ENCODE measurements around the gene DHRS7B.
"Not testable (repeated sequence)": the region's sequence is repeated elsewhere in the genome, so short reads cannot be mapped to it uniquely, and the experiment has no call there.

Gene DHRS7B

DNA sequence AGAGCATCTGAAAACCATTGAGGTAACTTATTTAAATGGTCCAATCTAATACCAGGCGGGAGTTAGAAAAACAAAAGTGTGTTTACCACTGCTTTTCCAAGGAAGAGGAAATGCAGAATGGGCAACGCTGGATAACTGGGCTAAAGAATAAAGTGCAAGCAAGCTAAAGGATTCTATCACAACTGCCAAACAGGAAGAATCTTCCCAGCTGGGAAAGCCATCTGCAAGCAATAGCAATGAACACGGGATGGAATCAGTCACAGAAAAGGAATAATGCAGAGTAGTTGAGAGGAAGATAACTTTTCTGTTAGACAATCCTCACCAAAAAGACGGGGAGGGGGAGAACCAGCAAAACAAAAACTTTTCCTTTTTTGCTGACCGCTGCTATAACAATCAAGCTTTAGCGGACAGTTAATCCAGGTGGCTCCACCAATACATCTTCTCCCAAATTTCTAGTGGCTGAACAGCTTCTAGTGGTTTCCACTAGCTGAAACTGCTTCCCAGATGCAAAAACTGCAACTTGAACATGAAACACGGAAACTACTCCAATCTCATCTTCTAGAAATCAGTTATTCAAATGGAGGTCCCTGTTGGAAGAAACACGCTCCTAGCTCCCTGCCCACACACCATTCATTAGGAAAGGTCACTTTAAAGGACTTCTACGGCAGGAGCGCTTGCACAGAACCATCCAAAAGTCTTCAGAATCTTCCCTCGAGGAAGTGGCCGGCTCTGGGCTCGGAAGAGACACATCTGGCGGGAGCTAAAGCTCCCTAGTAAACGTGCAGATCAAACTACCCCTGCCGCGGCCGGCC is 86.3 kb downstream of the DHRS7B start:
- no peak for DNase-seq

DNA sequence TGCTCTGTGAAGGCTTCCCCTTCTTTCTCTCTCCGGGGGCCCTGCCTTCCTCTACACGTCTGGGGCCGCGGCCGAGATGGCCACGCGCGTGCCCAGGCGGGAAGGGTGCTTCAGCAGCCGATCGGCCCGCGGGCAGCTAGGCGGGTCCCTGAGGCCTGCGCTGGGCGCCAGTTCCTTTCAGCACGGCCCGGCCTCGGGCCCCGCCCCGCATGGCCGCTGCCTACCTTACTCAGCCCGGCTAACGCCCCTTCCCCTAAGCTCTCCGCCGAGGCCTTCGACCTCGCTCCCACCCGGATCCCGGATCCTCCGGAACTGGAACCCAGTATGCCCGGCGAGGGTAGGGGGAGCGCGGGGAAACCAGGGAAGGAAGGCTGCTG is 86.9 kb downstream of the DHRS7B start:
- no peak for DNase-seq

DNA sequence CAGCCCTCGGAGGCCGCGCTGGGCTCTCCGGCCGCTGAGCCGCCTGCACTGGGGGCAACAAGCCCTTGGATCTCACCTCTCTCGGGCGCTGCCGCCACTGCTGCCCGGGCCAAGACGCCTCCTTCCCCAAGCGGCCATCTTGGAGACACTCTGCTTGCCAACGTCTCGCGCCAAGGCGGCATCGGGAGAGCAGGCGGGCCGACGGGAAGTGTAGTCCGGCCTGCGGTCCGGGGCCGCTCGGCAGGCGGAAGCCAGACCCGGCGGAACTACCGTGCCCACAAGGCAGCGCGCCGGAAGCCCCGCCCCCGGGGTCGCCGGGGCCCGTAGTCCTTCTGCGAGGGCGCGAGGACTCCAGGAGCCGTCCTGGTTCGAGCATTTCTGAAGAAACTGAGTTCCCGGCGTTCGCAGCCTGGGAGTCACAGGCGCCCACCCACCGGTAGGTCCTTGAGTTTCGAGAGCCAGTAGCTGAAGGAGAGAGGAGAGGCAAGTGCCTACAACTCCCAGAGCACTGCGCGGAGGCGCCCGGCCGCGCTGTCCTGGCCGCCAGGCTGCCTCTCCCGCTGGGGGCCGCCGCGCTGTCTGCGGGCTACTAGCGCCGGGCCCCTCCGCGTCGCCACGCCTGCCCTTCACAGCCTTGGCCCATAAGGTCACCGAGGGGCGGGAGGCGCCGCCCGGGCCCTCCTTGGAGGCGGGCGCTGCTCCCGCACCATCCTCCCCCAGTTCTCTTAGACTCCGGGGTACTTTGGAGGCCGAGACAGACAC is 87.4 kb downstream of the DHRS7B start, which contains the start of gene TMEM11:
TSS of gene TMEM11 (minus strand) at position 147 of the 762 bp plus-strand sequence. CDS start at position 138, 9 bp downstream.
- DNase-seq = peak; percentile 64

DNA sequence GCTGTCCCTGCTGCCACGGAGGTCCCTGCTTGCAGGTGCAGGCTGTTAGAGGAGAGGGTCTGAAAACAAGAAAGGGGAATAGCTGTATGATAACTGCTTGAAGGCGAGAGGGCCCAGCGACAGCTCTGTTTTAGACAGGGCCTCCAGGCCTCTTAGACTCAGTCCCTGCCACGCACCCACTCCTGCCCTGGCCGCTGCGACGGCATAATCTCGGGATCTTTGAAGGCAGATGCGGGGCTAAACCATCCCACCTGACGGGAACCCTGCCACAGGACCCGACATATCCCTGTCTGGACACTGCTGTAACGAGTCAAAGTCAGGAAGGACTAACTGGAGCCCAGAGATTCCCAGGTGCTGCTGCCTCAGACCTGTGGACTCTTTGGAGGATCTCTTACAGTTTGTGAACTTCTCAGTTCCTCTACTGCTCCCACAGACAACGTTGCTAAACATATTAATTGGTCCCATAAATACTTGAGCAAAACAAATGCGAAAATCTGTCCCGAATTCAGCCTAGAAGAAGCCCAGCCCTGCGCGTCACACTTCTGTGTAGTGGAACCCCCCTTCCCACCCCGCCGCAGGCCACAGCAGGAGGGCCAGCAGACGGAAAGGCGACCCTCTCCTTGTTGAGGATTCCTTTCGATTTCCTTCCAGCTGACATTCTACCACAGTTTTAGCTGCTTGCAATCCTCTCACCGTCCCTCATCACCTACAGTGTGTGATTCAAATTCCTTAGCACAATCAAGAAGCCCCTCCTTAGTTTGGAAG is 88.2 kb downstream of the DHRS7B start:
- DNase-seq = no peak

DNA sequence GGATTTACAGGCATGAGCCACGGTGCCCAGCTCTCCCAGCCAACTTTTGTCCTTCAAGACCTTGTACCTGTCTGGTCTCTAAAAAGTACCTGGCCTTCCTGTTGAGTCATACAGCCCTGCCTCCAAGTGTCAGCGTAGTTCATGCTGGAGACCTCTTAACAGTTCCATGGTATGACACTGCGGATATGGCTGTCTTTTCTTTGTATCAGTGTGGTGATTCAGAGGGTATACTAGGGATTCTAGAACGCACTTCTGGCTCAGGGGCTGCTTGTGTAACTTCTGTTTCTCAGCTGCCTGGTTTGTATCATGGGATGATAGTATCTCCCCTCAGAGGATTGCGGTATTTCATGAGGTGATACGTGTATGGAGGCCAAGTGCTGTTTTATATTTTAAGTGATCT is 89.2 kb downstream of the DHRS7B start:
- no peak for DNase-seq

DNA sequence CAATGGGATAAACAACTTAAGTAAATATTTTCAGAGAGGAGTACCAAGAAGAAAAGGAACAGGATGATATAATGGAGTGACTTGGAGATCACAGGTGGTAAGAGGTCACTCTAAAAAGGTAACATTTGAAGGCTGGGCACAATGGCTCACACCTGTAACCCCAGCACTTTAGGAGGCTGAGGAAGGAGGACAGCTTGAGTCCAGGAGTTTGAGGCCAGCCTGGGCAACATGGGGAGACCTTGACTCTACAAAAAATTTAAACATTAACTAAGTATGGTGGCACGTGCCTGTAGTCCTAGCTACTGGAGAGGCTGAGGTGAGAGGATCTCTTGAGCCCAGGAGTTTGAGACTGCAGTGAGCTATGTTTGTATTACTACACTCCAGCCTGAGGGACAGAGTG is 90.6 kb downstream of the DHRS7B start:
- DNase-seq = no peak

DNA sequence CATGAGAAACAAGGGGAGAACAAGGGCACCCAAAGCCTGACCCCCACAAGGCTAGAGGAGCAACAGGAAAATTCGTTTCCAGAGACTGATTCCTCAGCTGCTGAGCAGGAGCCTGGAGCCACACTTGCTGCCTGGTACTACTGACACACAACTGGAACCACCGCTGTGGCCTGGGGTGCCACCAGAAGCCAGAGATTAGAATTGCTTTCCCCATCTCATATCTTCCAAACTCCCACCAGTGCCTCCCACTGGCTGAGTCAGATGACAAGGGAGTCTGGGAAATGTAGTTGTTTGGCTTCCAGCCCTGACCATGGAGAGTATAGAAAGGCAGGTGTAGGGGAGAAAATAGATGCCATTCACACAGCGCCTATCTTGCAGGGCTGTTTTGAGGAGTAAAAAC is 91.3 kb downstream of the DHRS7B start:
- no peak for DNase-seq

DNA sequence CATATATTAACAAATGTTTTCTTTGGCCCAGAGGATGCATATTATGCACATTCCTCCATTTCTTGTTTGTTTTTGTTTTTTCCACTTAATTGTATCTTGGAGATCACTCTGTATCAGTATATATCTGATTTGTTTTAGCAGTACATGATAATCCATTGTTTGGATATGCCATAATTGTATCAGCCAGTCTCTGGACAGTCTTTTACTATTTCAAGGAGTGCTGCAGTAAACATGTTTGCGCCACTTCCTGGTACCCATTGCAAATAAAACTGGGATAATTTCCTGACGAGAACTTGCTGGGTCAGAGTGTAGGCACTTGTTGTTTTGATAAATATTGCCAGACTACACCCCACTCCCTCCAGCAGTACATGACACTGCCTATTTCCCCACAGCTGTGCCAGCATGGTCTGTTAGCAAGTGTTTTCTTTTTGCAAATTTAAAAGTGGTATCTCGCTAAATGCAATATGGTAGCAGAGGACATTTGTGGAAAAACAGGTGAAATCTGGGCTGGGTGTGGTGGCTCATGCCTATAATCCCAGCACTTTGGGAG is 92.1 kb downstream of the DHRS7B start:
- DNase-seq = no peak

DNA sequence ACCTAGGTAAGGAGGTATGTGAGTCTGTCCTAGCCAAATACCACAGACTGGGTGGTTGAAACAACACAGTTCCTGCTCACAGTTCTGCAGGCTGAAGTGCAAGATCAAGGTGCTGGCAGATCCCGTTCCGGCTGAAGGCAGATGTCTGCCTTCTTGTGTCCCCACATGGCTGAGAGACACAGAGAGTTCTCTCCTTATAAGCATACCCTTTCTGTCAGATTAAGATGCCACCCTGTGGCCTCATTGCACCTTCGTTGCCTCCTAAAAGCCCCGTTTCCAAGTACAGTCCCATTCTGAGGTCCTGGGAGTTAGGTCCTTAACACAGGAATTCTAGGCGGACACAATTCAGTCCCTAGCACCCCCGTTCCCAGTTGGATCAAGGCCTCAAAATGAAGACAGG is 96.3 kb downstream of the DHRS7B start:
- DNase-seq = no peak

DNA sequence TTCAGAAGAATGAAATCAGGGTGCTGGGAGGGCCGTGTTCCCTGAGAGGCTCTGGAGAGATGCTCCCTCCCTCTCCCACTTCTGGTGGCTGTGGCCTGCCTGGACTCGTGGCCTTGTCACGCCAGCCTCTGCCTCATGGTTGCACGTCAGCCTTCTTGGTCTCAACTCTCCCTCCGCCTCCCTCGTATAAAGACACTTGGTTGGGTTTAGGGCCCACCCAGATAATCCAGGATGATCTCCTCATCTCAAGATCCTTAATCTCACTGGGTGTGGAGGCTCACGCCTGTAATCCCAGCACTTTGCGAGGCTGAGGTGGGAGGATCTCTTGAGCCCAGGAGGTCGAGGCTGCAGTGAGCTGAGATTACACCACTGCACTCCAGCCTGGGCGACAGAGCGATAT is 100.5 kb downstream of the DHRS7B start:
- DNase-seq = not testable (repeated sequence)

DNA sequence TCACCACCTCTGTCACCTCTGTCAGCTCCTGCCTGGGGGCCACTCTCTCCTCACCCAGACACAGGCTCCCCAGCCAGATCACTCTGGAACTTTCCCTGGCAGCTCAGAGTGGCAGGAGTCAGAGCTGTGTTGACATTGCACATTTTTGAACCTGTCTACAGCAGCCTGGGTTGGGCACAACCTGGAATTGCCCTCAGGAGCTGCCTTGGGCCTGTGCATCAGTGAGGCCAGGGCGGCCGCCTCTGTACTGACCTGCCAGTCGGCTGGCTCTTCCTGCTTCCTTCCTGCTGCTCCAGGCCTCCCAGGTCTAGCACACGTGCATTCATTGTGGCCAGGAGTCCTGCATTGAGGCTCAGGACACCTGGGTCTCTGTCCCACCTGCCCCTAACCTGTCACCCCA is 101.3 kb downstream of the DHRS7B start:
- no peak for DNase-seq

DNA sequence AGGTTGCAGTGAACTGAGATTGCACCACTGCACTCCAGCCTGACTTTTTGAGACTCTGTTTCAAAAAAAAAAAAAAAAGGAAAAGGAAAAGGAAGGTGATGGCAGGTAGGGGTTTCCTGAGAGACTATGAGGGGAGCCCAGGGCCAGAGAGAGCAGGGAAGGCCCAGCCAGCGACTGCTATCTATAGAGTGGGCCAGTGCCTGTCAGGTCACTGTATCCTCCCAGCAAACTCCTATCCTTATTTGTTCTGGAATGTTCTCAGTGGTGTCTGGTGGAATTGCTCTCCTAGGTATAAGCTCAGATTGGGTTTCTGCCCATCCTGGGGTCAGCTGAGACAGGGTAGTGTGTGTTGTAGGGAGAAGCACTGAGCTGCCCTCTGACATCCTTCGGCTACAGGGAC is 102.1 kb downstream of the DHRS7B start:
- DNase-seq = no peak

DNA sequence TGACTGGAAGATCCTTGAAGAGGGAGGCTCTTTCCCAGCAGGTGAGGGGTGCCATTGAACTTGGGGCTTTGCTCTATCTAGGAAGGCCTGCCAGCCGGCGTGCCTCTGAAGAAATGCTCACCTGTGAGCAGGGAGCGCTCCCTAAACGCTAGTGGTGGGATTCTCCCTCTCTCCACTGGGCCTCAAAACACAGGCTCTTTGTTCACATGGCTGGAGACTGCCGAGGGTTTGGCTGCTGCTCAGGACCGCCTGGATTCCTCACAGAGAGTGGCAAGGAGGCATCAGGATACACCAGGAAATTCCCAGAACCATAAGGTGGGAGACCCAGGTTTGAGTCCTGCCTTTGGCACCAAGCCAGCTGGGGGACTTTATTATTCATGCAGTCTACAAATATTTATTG is 104.8 kb downstream of the DHRS7B start:
- no peak for DNase-seq

DNA sequence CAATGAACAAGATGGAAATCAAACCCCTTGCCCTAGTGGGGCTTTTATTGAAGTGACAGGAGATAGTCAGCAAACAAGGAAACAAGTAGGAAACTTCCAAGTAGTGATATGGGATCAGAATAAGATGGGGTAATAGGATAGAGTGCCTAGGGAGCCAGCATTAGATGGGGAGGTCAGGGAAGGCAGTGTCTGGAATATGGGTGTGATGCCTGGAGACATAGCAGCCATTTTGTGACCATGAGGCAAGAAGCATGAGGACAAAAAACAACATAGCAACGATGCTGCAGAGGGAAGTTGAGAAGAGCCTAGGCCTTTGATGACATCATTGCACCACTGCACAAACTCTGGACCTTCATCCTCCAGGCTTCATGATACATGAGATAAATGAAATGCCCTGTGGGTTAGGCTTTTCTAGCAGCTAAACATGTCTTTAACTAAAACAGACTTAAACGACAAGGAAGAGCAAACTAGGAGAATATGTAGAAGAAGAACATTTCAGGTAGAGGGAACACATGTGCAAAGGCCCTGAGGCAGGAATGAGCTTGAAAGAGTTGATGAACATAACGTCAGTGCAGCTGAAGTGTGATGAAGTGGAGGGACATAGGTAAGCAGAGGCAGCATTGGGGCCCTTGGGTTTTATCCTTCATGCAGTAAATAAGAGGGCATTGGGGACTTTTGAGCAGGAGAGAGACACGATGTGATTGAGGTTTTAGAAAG is 105.4 kb downstream of the DHRS7B start:
- DNase-seq = no peak

DNA sequence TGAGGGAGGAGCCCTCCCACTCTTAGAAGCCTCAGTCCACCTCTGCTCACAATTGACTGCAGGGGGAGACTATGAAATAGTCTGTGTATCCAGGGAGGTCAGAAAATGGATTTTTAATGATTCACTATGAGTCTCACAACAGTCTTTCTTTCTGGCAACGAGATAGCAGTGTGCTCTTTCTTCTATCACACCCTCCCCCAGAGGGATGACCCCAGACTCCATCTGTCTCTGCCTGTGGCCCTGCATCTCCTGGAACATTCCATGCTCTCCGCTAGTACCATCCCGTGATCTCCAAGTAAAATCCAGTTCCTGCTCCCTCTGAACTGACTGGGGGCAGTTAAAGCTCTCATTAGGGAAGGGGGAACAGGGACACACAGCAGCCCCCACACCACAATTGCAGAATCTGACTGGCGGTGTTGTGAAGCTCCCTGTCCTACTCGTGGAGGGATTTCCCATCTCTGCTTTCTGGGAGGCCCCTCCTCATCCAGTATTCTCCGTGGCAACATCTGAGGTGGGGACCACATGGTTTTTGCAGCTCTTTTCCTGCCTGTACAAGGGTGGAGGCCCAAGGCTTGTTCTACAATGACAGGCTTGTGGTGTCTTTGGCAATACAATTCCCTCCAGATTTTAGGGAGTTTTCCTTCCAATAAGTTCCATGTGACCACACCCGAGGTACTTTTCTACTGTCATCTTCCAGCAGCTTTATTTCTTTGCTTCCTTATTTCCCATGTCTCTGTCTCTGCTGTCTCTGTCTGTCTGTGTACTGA is 107.0 kb downstream of the DHRS7B start:
- DNase-seq = no peak

DNA sequence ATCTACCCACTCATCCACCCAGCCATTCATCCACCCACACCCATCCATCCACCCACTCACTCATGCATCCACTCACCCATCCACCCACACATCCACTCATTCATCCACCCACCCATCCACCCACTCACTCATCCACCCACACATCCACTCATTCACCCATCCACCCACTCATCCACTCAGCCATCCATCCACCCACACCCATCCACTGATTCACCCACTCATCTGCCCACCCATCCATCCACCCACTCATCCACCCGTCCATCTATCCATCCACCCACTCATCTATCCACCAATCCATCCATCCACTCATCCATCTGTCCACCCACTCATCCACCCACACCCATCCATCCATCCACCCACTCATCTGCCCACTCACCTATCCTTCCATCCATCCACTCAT is 109.2 kb downstream of the DHRS7B start:
- DNase-seq = no peak

DNA sequence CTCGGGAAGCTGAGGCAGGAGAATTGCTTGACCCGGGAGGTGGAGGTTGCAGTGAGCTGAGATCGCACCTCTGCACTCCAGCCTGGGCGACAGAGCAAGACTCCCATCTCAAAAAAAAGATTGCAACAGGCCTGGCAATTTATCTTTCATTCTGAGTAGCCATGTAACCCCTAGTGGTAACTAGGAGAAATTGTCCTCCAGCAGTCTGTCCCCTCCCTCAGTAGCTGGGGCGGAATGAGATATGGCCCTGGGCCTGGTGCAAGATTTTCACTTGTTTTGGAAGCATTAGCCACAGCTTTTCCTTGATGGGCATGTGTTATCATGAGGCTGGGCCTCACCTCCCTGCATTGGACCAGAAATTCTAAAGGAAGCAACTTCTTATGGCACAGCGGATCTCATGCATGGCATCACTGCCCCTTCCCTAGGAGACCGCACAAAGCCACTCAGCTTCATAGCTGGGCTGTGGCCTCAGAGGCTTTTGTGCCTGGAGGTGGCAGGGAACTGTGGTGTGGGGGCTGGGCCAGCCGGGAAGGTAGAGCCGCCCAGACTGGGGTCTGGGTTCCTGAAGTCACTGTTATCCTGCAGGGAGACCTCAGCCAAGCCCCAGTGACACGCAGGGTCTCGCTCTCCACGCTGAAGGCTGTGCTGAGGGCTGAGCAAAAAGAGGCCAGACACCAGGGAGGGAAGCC is 113.1 kb downstream of the DHRS7B start:
- no peak for DNase-seq

DNA sequence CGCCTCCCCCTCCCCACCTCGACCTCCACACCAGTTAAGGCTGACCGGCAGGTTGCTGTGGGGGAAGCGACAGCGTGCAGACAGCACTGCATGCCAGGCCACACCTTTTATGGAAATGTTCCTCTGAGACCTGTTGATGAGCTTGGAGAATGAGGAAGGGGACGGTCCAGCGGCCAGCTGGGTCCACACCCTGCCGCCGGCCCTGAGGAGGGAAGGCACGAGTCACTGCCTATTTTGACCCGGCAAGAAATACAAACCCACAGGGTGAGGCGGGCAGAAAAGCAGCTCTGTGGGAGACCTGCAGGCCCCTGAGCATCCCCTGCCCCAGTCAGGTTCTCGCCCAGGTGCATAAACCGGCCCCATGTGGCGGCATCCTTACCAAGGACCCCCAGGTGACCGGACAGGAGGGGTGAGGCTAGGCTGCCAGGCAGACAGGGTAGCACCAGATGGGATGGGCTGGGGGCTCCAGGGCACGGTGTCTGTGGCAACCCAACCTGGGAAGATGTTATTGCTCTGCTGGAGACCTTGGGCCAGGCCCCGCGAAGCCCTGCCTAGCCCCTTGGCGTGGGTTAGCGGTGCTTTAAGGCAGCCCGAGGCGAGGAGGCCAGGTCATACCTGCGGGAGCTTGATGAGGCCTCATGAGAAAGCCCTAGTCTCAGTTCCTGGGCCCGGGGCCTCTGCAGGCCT is 113.7 kb downstream of the DHRS7B start:
- no peak for DNase-seq

Data from NCI-H1436 treated with DMSO at 0.1 percent for 48 hours (cell line).